ENCODE data around the gene FARS2. TPM values are rescaled to one million over a fixed set of nuclear protein-coding genes. Genes with fewer than 3 reads are reported as not detected.

FARS2 gene
- polyA plus RNA-seq, 1 donor from 2014 or later: 11.9 TPM

- no peaks in the 10 kb centered on the region for H3K79me2 ChIP-seq (replicated peaks; ENCODE audit: insufficient read depth, low read length)
- no peaks in the 10 kb centered on the region for H3K9me2 ChIP-seq (ENCODE audit: insufficient read depth, low read length)
- no peaks in the 10 kb centered on the region for H3K9me3 ChIP-seq (ENCODE audit: low read length)
- H3K9ac ChIP-seq (ENCODE audit: low read length): no peak overlapping the region
- no peak for TF ChIP-seq RAD21 (conservative IDR thresholded peaks at IDR 0.05)
- TF ChIP-seq CTCF (IDR thresholded peaks at IDR 0.05; ENCODE audit: poor library complexity, severe bottlenecking): no peak
- no peak for TF ChIP-seq EP300 (conservative IDR thresholded peaks at IDR 0.05; ENCODE audit: poor library complexity, severe bottlenecking)
- TF ChIP-seq TAF1 (IDR thresholded peaks at IDR 0.05; ENCODE audit: low read depth): no peak
- no peak for TF ChIP-seq MXI1 (conservative IDR thresholded peaks at IDR 0.05; ENCODE audit: poor library complexity, severe bottlenecking)
- no peak for TF ChIP-seq REST (IDR thresholded peaks at IDR 0.05; ENCODE audit: borderline replicate concordance)
- H3K27me3 ChIP-seq (ENCODE audit: insufficient read depth, low read depth, low read length): no peaks in the 10 kb centered on the region
- no peak overlapping the region for H3K4me2 ChIP-seq (ENCODE audit: low read length)
- no peaks in the 10 kb centered on the region for H3F3A ChIP-seq (ENCODE audit: insufficient read depth, low read length, poor library complexity, severe bottlenecking)
- H3K36me3 ChIP-seq (ENCODE audit: insufficient read depth, low read length): no peaks in the 10 kb centered on the region
- H3K27ac ChIP-seq (ENCODE audit: low read length): no peak overlapping the region
- no peak overlapping the region for H2AFZ ChIP-seq (ENCODE audit: low read depth, low read length)
- H4K20me1 ChIP-seq (ENCODE audit: insufficient read depth): no peaks in the 10 kb centered on the region
- no peak overlapping the region for H3K4me3 ChIP-seq (ENCODE audit: low read length)
Measured at GRCh38 chr6:5660772-5661171, 399.5 kb downstream of the FARS2 start.

- Histone ChIP-seq H3K36me3 (ENCODE audit: insufficient read depth, low read length) (no peaks in the 10 kb centered on the region), H3K27me3 (ENCODE audit: insufficient read depth, low read depth, low read length) (no peaks in the 10 kb centered on the region), H3K79me2 (replicated peaks; ENCODE audit: insufficient read depth, low read length) (no peaks in the 10 kb centered on the region), H2AFZ (ENCODE audit: low read depth, low read length) (no peak overlapping the region), H3F3A (ENCODE audit: insufficient read depth, low read length, poor library complexity, severe bottlenecking) (no peaks in the 10 kb centered on the region), H3K9me3 (ENCODE audit: low read length) (no peaks in the 10 kb centered on the region), H3K4me2 (ENCODE audit: low read length) (no peak overlapping the region), H3K9ac (ENCODE audit: low read length) (no peak overlapping the region), H3K4me3 (ENCODE audit: low read length) (no peak overlapping the region), H3K27ac (ENCODE audit: low read length) (no peak overlapping the region), H3K9me2 (ENCODE audit: insufficient read depth, low read length) (no peaks in the 10 kb centered on the region), H4K20me1 (ENCODE audit: insufficient read depth) (no peaks in the 10 kb centered on the region)
- TF ChIP-seq POLR2AphosphoS5 (IDR thresholded peaks at IDR 0.05) (no peak), TAF1 (IDR thresholded peaks at IDR 0.05; ENCODE audit: low read depth) (no peak), EP300 (conservative IDR thresholded peaks at IDR 0.05; ENCODE audit: poor library complexity, severe bottlenecking) (no peak), SMC3 (conservative IDR thresholded peaks at IDR 0.05; ENCODE audit: poor library complexity) (no peak), CTCF (IDR thresholded peaks at IDR 0.05; ENCODE audit: poor library complexity, severe bottlenecking) (no peak), REST (IDR thresholded peaks at IDR 0.05; ENCODE audit: borderline replicate concordance) (no peak)
Measured at GRCh38 chr6:5662797-5663196, 401.5 kb downstream of the FARS2 start.
